Inferior parietal cortex (tissue), 1 donor: ENCODE measurements around the gene EPHA3.

Experiments used
- DNase-seq: peaks from one replicate; pipeline ENCODE4 v3.0.0-alpha.2; 2016; ENCODE audit errors: extremely low spot score

The EPHA3 gene

DNA sequence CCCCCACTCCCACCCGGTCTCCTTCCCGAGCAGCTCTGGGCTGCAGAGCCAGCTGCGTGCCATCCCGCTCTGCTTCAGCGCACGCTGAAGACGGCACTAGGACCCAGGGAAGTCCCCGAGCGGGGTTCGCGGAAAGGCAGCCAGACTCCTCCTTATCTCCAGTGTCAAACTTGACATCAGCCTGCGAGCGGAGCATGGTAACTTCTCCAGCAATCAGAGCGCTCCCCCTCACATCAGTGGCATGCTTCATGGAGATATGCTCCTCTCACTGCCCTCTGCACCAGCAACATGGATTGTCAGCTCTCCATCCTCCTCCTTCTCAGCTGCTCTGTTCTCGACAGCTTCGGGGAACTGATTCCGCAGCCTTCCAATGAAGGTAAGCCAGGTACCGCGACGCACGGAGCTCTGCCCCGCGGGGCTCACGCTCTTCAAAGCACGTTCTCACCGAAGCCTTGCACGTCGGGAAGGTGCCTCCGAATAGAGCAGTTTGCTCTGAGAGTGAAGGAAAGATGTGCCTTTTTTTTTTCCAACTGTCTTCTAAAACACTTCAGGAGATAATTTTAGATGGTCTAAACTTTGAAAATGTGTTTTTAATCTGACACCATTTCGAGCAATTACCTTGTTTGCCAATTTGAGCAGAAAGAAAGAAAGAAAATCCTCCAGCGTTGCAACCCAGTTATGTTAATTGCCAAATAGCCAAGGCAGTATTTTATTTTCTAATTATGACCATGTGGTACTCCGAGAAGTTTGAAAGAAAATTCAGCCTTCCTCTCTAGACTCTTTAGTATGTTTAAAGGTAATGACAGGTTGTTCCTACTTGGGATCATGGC is at the start of gene EPHA3:
TSS of gene EPHA3 (plus strand) at position 161 of the 830 bp plus-strand sequence. CDS start at position 289, 128 bp downstream.
- DNase-seq, result peak; percentile 64

DNA sequence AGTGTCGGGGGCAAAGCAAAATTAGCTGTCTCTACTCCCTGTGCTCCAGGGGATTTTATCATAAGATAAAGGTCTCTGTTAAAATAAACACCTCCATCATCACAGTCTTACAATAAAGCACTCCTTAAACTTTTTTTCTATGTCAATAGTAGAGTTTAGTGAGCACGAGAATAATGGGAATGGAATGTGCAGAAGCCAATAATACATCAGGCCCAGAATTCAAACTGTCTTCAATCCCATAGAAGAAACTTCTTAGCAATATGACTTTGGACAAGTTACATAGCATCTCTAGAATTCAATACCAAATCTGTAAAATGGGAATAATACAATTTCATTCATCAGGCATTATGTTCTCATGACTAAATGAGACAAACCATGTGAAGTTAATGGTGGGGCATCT is 49.0 kb upstream of the EPHA3 start:
- DNase-seq, result no peak

GRCh38 chr3:89059211-89059925 is 48.1 kb upstream of the EPHA3 start:
- no peak for DNase-seq

- no peak for DNase-seq
Observed at GRCh38 chr3:89061259-89061658, 46.2 kb upstream of the EPHA3 start.

DNA sequence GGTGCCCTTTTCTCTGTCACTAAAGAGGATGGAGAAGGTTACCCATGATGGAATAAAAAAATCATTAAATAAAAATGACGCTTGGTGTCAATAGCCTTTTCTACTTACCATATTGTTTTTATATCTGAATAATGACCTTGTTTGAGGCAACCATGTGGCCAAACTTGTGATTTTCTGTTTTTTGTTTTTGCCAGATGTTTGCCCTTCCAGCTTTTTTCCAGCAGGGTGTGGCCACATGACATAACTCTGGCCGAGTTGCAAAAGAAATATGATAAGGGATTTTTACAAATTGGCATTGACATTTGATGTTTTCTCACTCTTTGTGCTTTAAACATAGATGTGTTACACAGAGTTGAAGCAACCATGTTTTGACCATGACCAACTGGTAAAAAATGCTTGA is 39.7 kb upstream of the EPHA3 start:
- no peak for DNase-seq

DNA sequence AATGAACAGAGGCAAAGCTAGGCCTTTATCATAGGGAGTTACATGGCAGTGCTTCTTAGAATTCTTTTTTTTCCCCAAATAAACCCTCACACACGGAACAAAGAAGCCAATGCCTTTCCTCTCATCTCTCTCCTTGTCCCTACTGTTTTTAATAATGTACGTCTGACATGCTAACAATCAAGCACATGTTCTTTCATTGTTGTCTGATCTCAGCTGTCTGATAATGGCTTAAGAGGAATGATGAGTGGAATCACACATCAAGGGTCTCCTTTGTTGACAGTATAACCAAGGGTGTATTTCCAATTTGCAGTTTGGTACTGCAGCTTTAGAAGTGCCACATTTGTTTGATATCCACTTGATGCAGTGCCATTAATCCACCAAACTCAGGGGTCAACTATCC is 34.8 kb upstream of the EPHA3 start:
- DNase-seq, result no peak

GRCh38 chr3:89079944-89080343 is 27.5 kb upstream of the EPHA3 start:
- DNase-seq, result no peak

DNA sequence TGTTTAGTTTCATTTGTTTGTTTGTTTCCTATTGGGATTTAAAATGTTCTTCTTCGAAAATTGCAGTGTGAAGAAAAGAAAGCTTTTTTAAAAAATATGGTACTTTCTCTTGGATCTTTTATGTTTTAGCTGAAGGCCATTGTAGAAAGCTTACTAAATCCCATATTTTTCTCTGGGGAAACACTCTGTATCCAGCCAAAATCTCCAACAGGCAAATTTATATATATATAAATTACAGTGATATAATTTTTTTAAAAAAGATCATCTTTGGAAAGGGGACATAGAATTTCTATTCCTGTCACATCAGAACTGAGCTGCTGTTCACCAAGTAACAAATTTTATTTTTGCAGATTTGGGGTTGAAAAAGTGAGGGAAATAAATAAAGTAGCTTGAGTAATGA is 19.6 kb upstream of the EPHA3 start:
- DNase-seq, result no peak

- no peak for DNase-seq
Observed at GRCh38 chr3:89098173-89098572, 9.2 kb upstream of the EPHA3 start.

DNA sequence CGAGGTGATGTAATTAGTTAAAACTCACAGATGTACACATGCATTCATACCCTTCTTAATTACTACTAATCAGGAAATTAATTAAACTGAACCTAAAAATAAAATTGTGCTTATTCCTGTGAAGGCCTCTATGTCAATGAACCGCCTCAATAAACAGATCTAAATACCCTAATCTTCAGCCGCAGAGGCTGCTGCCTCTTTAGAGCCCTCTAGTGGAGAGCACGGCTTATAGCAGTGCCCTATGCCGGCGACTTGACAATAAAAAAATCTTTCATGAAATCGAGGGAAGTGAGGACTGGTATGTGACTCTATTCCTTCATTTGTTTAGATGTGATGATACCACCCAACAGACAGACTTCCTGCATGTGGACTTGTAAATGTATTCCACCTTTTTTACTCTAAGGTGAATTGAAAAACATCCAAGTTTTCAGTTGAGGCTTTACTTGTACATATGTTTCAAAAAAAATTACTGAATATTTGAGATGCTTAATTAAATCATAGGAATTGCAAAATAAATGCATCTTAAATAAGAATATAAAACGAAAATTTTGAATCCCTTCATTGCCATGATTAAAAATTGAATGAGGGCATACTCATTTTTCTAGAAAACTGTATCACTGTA is 8.3 kb upstream of the EPHA3 start:
- peak; percentile 70 for DNase-seq

DNA sequence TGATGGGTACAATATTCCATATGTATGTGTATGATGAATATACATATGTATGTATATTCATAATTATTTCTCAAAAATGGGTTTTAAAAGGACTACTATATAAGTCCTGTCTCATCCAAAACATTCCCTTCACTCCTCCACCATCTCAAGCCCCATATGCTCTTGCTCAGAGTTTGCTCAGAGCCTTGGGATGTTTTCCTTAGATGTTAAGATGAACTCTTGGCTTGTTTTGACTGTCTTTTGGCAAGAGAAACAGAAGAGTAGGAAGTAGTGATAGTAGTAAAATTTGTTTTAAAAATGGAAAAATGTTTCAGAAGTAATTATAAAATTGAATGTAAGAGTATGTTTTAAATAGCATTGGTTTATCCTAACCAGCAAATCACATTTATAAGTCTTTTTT is 6.2 kb upstream of the EPHA3 start:
- DNase-seq, result no peak

GRCh38 chr3:89101921-89102320 is 5.5 kb upstream of the EPHA3 start:
- no peak for DNase-seq

GRCh38 chr3:89104499-89104898 is 2.9 kb upstream of the EPHA3 start:
- no peak for DNase-seq

- DNase-seq, result no peak
Observed at GRCh38 chr3:89105503-89105902, 1.9 kb upstream of the EPHA3 start.

DNA sequence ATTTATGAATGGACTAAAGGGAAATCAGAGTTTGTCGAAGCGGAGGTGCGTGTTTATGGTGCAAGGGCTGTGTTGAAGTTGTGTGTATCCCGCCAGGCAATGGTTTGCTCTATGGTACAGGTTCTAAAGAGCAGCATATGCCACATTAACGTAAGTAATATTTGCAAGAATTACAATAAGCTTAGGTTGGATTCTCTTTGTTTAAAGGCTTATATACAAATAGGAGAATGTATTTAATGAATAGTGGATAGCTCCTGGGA is 800 bp downstream of the EPHA3 start:
- no peak for DNase-seq

DNA sequence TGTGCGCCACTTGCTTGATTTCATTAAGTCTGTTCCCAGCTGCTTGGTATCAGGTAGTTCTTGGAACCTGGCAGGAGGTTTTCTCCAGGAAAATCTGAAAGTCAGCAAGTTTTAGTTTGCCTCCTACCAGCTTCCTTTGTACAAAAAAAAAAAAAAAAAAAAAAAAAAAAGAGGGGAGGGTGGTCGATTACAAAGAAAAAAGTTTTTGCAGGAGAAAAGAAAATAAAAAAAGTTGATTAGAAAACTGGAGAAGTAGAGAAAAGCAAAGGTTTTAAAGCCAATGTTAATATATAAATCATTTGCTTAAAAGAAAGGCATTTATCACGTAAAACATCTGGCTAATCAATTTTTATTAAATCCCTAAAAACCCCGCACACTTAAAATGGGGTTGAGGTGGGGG is 5.9 kb downstream of the EPHA3 start:
- no peak for DNase-seq

DNA sequence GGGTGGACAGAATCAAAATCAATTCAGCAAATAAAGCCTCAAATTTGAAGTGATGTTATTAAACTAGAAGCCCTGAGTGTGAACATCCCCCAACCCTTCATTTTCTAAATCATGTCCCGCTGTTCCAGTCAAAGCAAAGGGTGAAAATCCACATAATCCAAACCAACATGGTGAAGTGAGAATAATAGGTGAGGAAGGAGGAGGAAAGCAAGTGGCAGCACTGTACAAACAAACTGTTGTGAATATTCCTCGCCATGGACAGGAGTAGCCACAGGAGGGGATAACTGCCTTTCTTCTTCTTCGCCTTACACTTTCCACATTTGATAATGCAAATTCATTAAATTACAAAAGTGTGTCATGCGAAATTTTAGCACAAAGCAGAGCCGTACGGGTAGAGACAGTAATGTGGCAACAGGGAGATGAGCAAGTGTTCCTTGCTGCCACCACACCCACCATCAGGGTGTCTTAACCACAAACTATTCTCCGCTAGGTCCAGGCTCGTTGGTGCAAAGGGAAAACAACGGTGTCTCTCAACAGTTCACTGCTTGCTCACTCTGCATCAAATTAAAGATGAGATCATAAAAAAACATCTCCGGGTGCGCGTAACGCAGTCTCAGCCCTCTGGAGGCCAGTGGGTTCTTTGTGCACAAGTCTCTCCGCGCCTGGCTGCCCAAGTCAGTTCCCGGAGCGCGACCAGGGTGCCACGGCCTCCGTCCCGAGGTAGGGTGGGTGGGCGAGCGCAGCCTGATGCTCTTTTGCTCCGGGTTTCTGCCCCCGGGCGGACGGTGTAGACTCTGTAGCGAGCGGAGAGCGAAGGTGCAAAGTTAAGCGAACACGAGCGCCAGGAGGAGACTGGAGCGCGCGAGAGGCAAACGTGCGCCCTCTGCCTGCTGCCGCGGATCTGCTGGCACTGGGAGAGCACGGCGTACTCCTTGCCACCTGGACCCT is 6.7 kb downstream of the EPHA3 start:
- peak; percentile 62 for DNase-seq

DNA sequence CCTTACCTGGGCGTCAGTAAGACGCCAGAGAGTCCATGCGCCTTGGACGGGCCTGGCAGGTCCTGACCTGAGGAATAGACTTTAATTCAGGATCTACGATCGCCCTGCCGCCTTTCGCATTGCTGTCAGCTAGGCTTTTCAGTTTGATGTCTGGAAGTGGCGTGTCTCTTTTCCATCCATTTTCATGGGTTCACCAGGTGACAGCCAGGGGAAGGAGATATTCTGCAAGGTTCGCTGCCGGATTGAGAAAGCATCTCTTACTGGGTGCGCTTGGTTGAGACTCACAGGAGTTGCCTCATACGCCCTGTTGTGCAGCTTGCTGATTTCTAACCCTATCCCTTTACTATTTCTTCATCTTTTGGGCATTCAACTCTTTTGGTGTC is 7.4 kb downstream of the EPHA3 start:
- DNase-seq, result no peak

GRCh38 chr3:89116476-89116875 is 9.1 kb downstream of the EPHA3 start:
- DNase-seq, result no peak

DNA sequence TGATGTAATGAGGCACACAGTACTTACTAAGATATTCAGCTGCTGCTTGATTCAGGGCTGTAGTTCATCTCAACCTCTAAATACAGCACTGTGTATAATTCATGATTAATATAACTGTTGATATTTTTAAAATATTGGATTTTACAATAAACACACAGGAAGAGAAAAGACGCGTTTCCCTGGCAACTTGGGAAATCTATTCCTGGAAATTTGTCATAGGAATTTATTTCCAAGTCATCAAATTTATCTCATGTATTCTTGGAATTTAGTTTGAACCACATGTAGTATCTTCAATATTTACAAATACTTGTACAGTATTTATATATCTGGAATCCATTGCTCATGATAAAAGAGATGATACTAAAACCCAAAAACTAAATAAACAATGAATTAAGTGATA is 30.6 kb downstream of the EPHA3 start:
- no peak for DNase-seq

DNA sequence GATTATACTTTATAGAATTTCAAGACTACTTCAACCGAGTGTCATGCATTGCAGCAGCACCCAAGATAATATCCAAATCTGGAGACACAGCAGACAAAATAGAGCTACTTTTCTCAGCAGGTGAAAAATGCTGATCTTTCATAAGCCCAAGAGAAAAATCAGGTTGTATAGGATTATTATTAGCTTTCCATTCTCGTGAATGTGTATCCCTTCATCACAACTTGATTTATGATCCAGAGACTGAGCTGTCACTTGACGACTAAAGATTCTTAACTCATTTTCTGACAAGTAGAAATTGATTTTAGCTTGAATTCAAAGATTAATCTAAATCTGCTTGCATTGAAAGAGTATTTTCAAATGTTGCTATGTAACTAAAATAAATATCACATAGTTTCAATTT is 32.4 kb downstream of the EPHA3 start:
- DNase-seq, result no peak

- no peak for DNase-seq
Observed at GRCh38 chr3:89144080-89144479, 36.7 kb downstream of the EPHA3 start.
